ENCODE results near the gene C15orf62.

The C15orf62 gene

GRCh38 chr15:40755812-40756208 is 14.0 kb upstream of the C15orf62 start:
- DNase-seq (ENCODE audit: low read depth), result no peak

GRCh38 chr15:40756938-40757337 is 12.8 kb upstream of the C15orf62 start:
- no peak for DNase-seq (ENCODE audit: low read depth)

GRCh38 chr15:40759961-40760360 is 9.8 kb upstream of the C15orf62 start:
- DNase-seq (ENCODE audit: low read depth), result no peak

GRCh38 chr15:40762919-40763800 is 6.6 kb upstream of the C15orf62 start:
- no peak for DNase-seq (ENCODE audit: low read depth)

- no peak for DNase-seq (ENCODE audit: low read depth)
Measured at GRCh38 chr15:40763801-40764628, 5.8 kb upstream of the C15orf62 start, which contains the start of gene GCHFR. GCHFR (plus strand) TSS chr15:40764068; CDS start chr15:40764181, 113 bp downstream.

- no peak for DNase-seq (ENCODE audit: low read depth)
Measured at GRCh38 chr15:40764629-40765103, 5.1 kb upstream of the C15orf62 start.

- no peak for DNase-seq (ENCODE audit: low read depth)
Measured at GRCh38 chr15:40766194-40766815, 3.5 kb upstream of the C15orf62 start.

GRCh38 chr15:40766906-40767837 is 2.6 kb upstream of the C15orf62 start:
- no peak for DNase-seq (ENCODE audit: low read depth)

GRCh38 chr15:40767838-40768500 is 1.8 kb upstream of the C15orf62 start:
- DNase-seq (ENCODE audit: low read depth), result no peak

GRCh38 chr15:40768521-40769273 is 1.1 kb upstream of the C15orf62 start:
- DNase-seq (ENCODE audit: low read depth), result no peak

- no peak for DNase-seq (ENCODE audit: low read depth)
Measured at GRCh38 chr15:40770147-40770721, 454 bp downstream of the C15orf62 start.

GRCh38 chr15:40771242-40771641 is 1.5 kb downstream of the C15orf62 start:
- DNase-seq (ENCODE audit: low read depth), result no peak

GRCh38 chr15:40772014-40772413 is 2.2 kb downstream of the C15orf62 start:
- no peak for DNase-seq (ENCODE audit: low read depth)

- no peak for DNase-seq (ENCODE audit: low read depth)
Measured at GRCh38 chr15:40773496-40773895, 3.7 kb downstream of the C15orf62 start.

- no peak for DNase-seq (ENCODE audit: low read depth)
Measured at GRCh38 chr15:40773902-40774301, 4.1 kb downstream of the C15orf62 start.

- no peak for DNase-seq (ENCODE audit: low read depth)
Measured at GRCh38 chr15:40775007-40775406, 5.2 kb downstream of the C15orf62 start.

GRCh38 chr15:40775740-40776536 is 6.2 kb downstream of the C15orf62 start:
- DNase-seq (ENCODE audit: low read depth), result no peak

- DNase-seq (ENCODE audit: low read depth), result no peak
Measured at GRCh38 chr15:40776537-40777141, 6.9 kb downstream of the C15orf62 start.

Measured in stimulated activated CD4-positive, alpha-beta T cell treated with anti-CD3 and anti-CD28 coated beads, Interleukin-2, amount 100 ng/mL, for 4 hours (primary cell).